ENCODE results near the gene AMN. TPM values are rescaled to one million over a fixed set of nuclear protein-coding genes. Genes with fewer than 3 reads are reported as not detected.

The AMN gene
- total RNA-seq, 3 donors from 2014 or later = 0.16 to 0.88 (median 0.66) TPM

- H3K36me3 ChIP-seq = peaks cover 14% of the 10 kb centered on the region
- TF ChIP-seq CTCF (IDR thresholded peaks at IDR 0.05) = no peak
- no peak for TF ChIP-seq POLR2A (IDR thresholded peaks at IDR 0.05)
- no peak for TF ChIP-seq POLR2AphosphoS5 (IDR thresholded peaks at IDR 0.05)
- no peak for DNase-seq (ENCODE audit: low spot score in 2 of 2)
- intact Hi-C loops (cut with DNase I; ENCODE audit: low total_unique reads) = no loop called here
- H3K27ac ChIP-seq = no peak overlapping the region
- H3K4me3 ChIP-seq = no peak overlapping the region
- no peaks in the 10 kb centered on the region for H3K27me3 ChIP-seq
- H3K9me3 ChIP-seq = no peaks in the 10 kb centered on the region
- no peaks in the 10 kb centered on the region for H3K4me1 ChIP-seq
These were observed 19.6 kb downstream of the AMN start for GRCh38 chr14:102942069-102942468.

- no peaks in the 10 kb centered on the region for H3K4me1 ChIP-seq
- intact Hi-C loops (cut with DNase I; ENCODE audit: low total_unique reads) = no loop called here
- no peaks in the 10 kb centered on the region for H3K9me3 ChIP-seq
- TF ChIP-seq POLR2AphosphoS5 (IDR thresholded peaks at IDR 0.05) (no peak), CTCF (IDR thresholded peaks at IDR 0.05) (no peak), POLR2A (IDR thresholded peaks at IDR 0.05) (no peak)
- no peak overlapping the region for H3K27ac ChIP-seq
- no peak overlapping the region for H3K4me3 ChIP-seq
- H3K27me3 ChIP-seq = no peaks in the 10 kb centered on the region
- DNase-seq (ENCODE audit: low spot score in 2 of 2) = no peak
- H3K36me3 ChIP-seq = peaks cover 14% of the 10 kb centered on the region
These were observed 21.0 kb downstream of the AMN start for GRCh38 chr14:102943454-102943853.

- H3K4me3 ChIP-seq = no peak overlapping the region
- intact Hi-C loops (cut with DNase I; ENCODE audit: low total_unique reads) = no loop called here
- no peak for TF ChIP-seq POLR2A (IDR thresholded peaks at IDR 0.05)
- no peak for TF ChIP-seq CTCF (IDR thresholded peaks at IDR 0.05)
- no peak for TF ChIP-seq POLR2AphosphoS5 (IDR thresholded peaks at IDR 0.05)
These were observed 21.5 kb downstream of the AMN start for GRCh38 chr14:102943979-102944378.

GRCh38 chr14:102944448-102945330 lies 22.2 kb downstream of the AMN start:
- DNase-seq (ENCODE audit: low spot score in 2 of 2) = no peak
- TF ChIP-seq POLR2AphosphoS5 (IDR thresholded peaks at IDR 0.05) = no peak
- no peak for TF ChIP-seq CTCF (IDR thresholded peaks at IDR 0.05)
- no peak for TF ChIP-seq POLR2A (IDR thresholded peaks at IDR 0.05)
- Histone ChIP-seq H3K27me3 (no peaks in the 10 kb centered on the region), H3K36me3 (peaks cover 25% of the 10 kb centered on the region), H3K27ac (no peak overlapping the region), H3K9me3 (no peaks in the 10 kb centered on the region), H3K4me3 (no peak overlapping the region), H3K4me1 (no peaks in the 10 kb centered on the region)
- intact Hi-C loops (cut with DNase I; ENCODE audit: low total_unique reads) = no loop called here

More at GRCh38 chr14:102943979-102944378, 21.5 kb downstream of the AMN start:
- H3K9me3 ChIP-seq = no peaks in the 10 kb centered on the region
- H3K4me1 ChIP-seq = no peaks in the 10 kb centered on the region
- H3K36me3 ChIP-seq = peaks cover 18% of the 10 kb centered on the region
- H3K27ac ChIP-seq = no peak overlapping the region
- DNase-seq (ENCODE audit: low spot score in 2 of 2) = no peak
- no peaks in the 10 kb centered on the region for H3K27me3 ChIP-seq

- no peak for TF ChIP-seq POLR2A (IDR thresholded peaks at IDR 0.05)
- no peak for TF ChIP-seq POLR2AphosphoS5 (IDR thresholded peaks at IDR 0.05)
- TF ChIP-seq CTCF (IDR thresholded peaks at IDR 0.05) = no peak
- no peak overlapping the region for H3K27ac ChIP-seq
- intact Hi-C loops (cut with DNase I; ENCODE audit: low total_unique reads) = no loop called here
- no peak overlapping the region for H3K4me3 ChIP-seq
- no peaks in the 10 kb centered on the region for H3K4me1 ChIP-seq
- no peaks in the 10 kb centered on the region for H3K27me3 ChIP-seq
- DNase-seq (ENCODE audit: low spot score in 2 of 2) = no peak
- H3K36me3 ChIP-seq = peaks cover 28% of the 10 kb centered on the region
- no peaks in the 10 kb centered on the region for H3K9me3 ChIP-seq
These were observed 23.1 kb downstream of the AMN start for GRCh38 chr14:102945346-102946130.

Data from breast epithelium (tissue), 4 donors.